ENCODE data around the gene UQCRC2. TPM values are rescaled to one million over a fixed set of nuclear protein-coding genes. Genes with fewer than 3 reads are reported as not detected.

UQCRC2 gene
- polyA plus RNA-seq, 1 of the 3 experiments (the other 2 are of a cell fraction) = 155 TPM

DNA sequence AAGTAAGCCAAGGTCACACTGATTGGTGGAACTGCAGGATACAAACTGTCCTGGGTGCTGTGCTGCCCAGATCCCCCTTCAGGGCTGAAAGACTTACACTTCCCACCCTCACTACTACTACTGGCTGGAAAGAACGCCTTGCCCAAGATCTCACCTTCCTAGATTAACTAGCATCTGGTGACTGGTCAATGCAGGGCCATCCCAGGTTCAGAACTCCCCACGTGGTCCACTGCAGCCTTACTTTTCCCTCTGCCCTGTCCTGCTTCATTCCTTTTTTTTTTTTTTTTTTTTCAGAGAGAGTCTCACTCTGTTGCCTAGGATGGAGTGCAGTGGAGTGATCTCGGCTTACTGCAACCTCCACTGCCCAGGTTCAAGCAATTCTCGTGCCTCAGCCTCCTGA lies 50.0 kb downstream of the UQCRC2 start:
- peaks cover under 1% of the 10 kb centered on the region; the same call in 1 of the 2 replicates for H3K79me2 ChIP-seq (ENCODE audit: insufficient read depth)
- H4K20me1 ChIP-seq (ENCODE audit: insufficient read depth) = no peaks in the 10 kb centered on the region
- no peak overlapping the region for H3K4me2 ChIP-seq
- TF ChIP-seq, protein P1, sequence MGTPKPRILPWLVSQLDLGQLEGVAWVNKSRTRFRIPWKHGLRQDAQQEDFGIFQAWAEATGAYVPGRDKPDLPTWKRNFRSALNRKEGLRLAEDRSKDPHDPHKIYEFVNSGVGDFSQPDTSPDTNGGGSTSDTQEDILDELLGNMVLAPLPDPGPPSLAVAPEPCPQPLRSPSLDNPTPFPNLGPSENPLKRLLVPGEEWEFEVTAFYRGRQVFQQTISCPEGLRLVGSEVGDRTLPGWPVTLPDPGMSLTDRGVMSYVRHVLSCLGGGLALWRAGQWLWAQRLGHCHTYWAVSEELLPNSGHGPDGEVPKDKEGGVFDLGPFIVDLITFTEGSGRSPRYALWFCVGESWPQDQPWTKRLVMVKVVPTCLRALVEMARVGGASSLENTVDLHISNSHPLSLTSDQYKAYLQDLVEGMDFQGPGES (IDR thresholded peaks at IDR 0.05; ENCODE audit: low read depth, low read length) = no peak
- H3K9me3 ChIP-seq = no peaks in the 10 kb centered on the region
- CTCF ChIA-PET = interaction anchor here (0.6 to 8.3 kb wide), 3 partner anchors 75 to 185 kb away, joined by 3 to 95 read pairs (median 75); no protein-coding TSS in a partner anchor
- POLR2A ChIA-PET = no interaction called here
- no peak for DNase-seq
- no peak overlapping the region for H3K9ac ChIP-seq
- H3K4me1 ChIP-seq (ENCODE audit: control insufficient read depth in 1 of 2, insufficient read depth in 2 of 2, low read depth in 1 of 2, low read length in 1 of 2) = peaks cover 0 to 11% of the 10 kb centered on the region in 2 experiments; a peak in 1 of 4 replicates
- no peak overlapping the region for H3K4me3 ChIP-seq (ENCODE audit: low read depth in 2 of 2, low read length in 1 of 2)
- H3K27ac ChIP-seq (ENCODE audit: low read depth in 2 of 2, low read length in 1 of 2) = no peak overlapping the region
- no peaks in the 10 kb centered on the region for H3K9me2 ChIP-seq
- no peaks in the 10 kb centered on the region for H3K36me3 ChIP-seq (replicated peaks in 1 of 2; ENCODE audit: control insufficient read depth in 1 of 2, insufficient read depth in 2 of 2, low read length in 1 of 2)
- no peaks in the 10 kb centered on the region for H3F3A ChIP-seq (replicated peaks; ENCODE audit: insufficient read depth)
- 61% methylated on average over 4 of the region's 4 CpGs for WGBS (ENCODE audit: low lambda C conversion rate)
- H3K27me3 ChIP-seq (ENCODE audit: insufficient read depth) = no peaks in the 10 kb centered on the region
- no peak overlapping the region for H2AFZ ChIP-seq (ENCODE audit: low read depth)

GRCh38 chr16:22004341-22004740 lies 51.2 kb downstream of the UQCRC2 start:
- Histone ChIP-seq H3K4me1 (ENCODE audit: control insufficient read depth in 1 of 2, insufficient read depth in 2 of 2, low read depth in 1 of 2, low read length in 1 of 2) (peaks cover 0 to 13% of the 10 kb centered on the region in 2 experiments; a peak in 1 of 4 replicates), H3K9me2 (no peaks in the 10 kb centered on the region), H3K79me2 (ENCODE audit: insufficient read depth) (peaks cover 12% of the 10 kb centered on the region), H2AFZ (ENCODE audit: low read depth) (no peak overlapping the region), H3K36me3 (replicated peaks in 1 of 2; ENCODE audit: control insufficient read depth in 1 of 2, insufficient read depth in 2 of 2, low read length in 1 of 2) (no peaks in the 10 kb centered on the region), H3K9ac (no peak overlapping the region), H3K9me3 (no peaks in the 10 kb centered on the region), H3K27ac (ENCODE audit: low read depth in 2 of 2, low read length in 1 of 2) (no peak overlapping the region), H3K4me3 (ENCODE audit: low read depth in 2 of 2, low read length in 1 of 2) (no peak overlapping the region), H3K27me3 (ENCODE audit: insufficient read depth) (no peaks in the 10 kb centered on the region), H4K20me1 (ENCODE audit: insufficient read depth) (no peaks in the 10 kb centered on the region), H3K4me2 (no peak overlapping the region), H3F3A (replicated peaks; ENCODE audit: insufficient read depth) (no peaks in the 10 kb centered on the region)
- CTCF ChIA-PET = interaction anchor here (0.7 to 8.3 kb wide), 7 partner anchors 10 to 185 kb away, joined by 3 to 95 read pairs (median 3); no protein-coding TSS in a partner anchor
- POLR2A ChIA-PET = no interaction called here
- no peak for DNase-seq
- 79% methylated on average over 3 of the region's 3 CpGs for WGBS (ENCODE audit: low lambda C conversion rate)
- TF ChIP-seq POLR2AphosphoS5 (IDR thresholded peaks at IDR 0.05; ENCODE audit: low read depth, low read length) (no peak), RAD21 (IDR thresholded peaks at IDR 0.05; ENCODE audit: low read length) (no peak), TEAD4 (IDR thresholded peaks at IDR 0.05; ENCODE audit: borderline replicate concordance, insufficient read depth) (no peak), TAF1 (IDR thresholded peaks at IDR 0.05; ENCODE audit: borderline replicate concordance, low read depth, low read length) (no peak), JUND (IDR thresholded peaks at IDR 0.05) (no peak), SIN3A (IDR thresholded peaks at IDR 0.05; ENCODE audit: borderline replicate concordance, low read depth, low read length) (no peak), YY1 (IDR thresholded peaks at IDR 0.05; ENCODE audit: low read depth) (no peak), RCOR1 (IDR thresholded peaks at IDR 0.05; ENCODE audit: low read length) (no peak), ELF1 (IDR thresholded peaks at IDR 0.05) (no peak), RFX5 (IDR thresholded peaks at IDR 0.05; ENCODE audit: low read length) (no peak)
- TF ChIP-seq, protein P1 (IDR thresholded peaks at IDR 0.05; ENCODE audit: low read depth, low read length) = no peak
